Vagina (tissue), 2 donors: ENCODE measurements around the gene C11orf24.

Experiments
- POLR2A ChIP-seq, 2 donors: fragments of 450-650 bp; IDR thresholded peaks; one replicate each; pipeline ENCODE4 v1.6.1; 2017; ENCODE audit warnings: antibody characterized with exemption in 2 of 2, mild to moderate bottlenecking in 2 of 2, moderate library complexity in 2 of 2
- TF ChIP-seq, protein P1 (sequence below), 3 experiments: fragments of 450-650 bp in 2 of 3; fragments of 200-600 bp in 1 of 3; sonication (generic) in 1 of 3; IDR thresholded peaks; one replicate each; pipeline ENCODE4 v1.5.1; 2017 to 2019; ENCODE audit warnings: antibody characterized with exemption in 3 of 3, mild to moderate bottlenecking in 2 of 3, moderate library complexity in 2 of 3

DNA sequence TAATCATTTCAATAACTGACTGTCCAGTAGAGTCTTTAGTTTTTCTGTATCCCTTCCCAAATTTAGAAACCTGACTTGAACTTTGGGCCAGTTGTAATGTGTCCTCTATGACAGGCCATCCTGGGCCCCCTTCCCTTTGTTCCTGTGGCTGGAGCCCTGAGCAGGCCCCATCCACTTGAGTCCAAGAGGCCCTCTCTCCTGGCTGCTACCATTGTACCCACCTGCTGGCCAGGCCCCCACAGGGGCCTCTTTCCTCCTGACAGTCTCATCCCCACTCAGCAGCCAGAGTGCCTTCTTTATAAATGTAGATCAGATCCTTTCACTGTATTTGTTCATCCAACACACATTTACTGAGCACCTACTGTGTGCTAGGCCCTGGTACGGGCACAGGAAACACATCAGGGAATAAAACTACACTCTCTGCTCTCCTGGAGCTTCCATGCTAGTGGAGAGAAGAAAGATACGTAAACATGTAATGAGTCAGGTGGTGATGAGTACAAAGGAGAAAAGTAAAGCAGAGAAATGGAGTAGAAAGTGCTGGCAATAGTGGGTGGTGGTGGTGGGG, 37.9 kb upstream of the C11orf24 start:
- TF ChIP-seq, protein P1, sequence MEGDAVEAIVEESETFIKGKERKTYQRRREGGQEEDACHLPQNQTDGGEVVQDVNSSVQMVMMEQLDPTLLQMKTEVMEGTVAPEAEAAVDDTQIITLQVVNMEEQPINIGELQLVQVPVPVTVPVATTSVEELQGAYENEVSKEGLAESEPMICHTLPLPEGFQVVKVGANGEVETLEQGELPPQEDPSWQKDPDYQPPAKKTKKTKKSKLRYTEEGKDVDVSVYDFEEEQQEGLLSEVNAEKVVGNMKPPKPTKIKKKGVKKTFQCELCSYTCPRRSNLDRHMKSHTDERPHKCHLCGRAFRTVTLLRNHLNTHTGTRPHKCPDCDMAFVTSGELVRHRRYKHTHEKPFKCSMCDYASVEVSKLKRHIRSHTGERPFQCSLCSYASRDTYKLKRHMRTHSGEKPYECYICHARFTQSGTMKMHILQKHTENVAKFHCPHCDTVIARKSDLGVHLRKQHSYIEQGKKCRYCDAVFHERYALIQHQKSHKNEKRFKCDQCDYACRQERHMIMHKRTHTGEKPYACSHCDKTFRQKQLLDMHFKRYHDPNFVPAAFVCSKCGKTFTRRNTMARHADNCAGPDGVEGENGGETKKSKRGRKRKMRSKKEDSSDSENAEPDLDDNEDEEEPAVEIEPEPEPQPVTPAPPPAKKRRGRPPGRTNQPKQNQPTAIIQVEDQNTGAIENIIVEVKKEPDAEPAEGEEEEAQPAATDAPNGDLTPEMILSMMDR (IDR thresholded peaks at IDR 0.05) = no peak
- no peak for TF ChIP-seq POLR2A (IDR thresholded peaks at IDR 0.05)
